Tibial nerve (tissue), 4 donors: Measurements from ENCODE around the gene TMA7.
"Not testable (repeated sequence)": the region's sequence is repeated elsewhere in the genome, so short reads cannot be mapped to it uniquely, and the experiment has no call there.

Source experiments
- CTCF ChIP-seq, 5 experiments: fragments of 200-600 bp in 3 of 5; fragments of 450-650 bp in 2 of 5; sonication (generic) in 3 of 5; IDR thresholded peaks; one replicate each; pipeline ENCODE4 v1.5.1; 2016 to 2019; ENCODE audit warnings: antibody characterized with exemption in 5 of 5, mild to moderate bottlenecking in 3 of 5, moderate library complexity in 2 of 5
- EP300 ChIP-seq, 2 donors: sonication (generic); formaldehyde crosslinking; IDR thresholded peaks; one replicate each; pipeline ENCODE4 v1.6.1; 2017; ENCODE audit warnings: antibody characterized with exemption in 2 of 2, mild to moderate bottlenecking in 1 of 2
- POLR2A ChIP-seq, 2 donors: fragments of 450-650 bp; IDR thresholded peaks; one replicate each; pipeline ENCODE4 v1.6.1; 2017; ENCODE audit warnings: antibody characterized with exemption in 2 of 2, mild to moderate bottlenecking in 2 of 2, moderate library complexity in 2 of 2

GRCh38 chr3:48482822-48483221 lies 42.8 kb downstream of the TMA7 start:
- not testable (repeated sequence) for TF ChIP-seq POLR2A, CTCF, EP300 (IDR thresholded peaks at IDR 0.05)
